Activated CD8-positive, alpha-beta T cell treated with anti-CD3 and anti-CD28 coated beads for 36 hours (primary cell): ENCODE results near the gene PCNX2. TPM values are rescaled to one million over a fixed set of nuclear protein-coding genes. Genes with fewer than 3 reads are reported as not detected.

Experiments used
- ATAC-seq: fragments of 200-7000 bp; cut with Tn5 transposase; one replicate; pipeline ENCODE4 v1.10.0; 2021; ENCODE audit warnings: mild to moderate bottlenecking, moderate library complexity
- CTCF ChIA-PET: fragments of 350-600 bp; sonication (Branson Sonifier 250); formaldehyde crosslinking; loops from one replicate; lab custom pipeline; 2021; ENCODE audit warnings: antibody characterized with exemption; lab: Charles Lee
- POLR2A ChIA-PET: fragments of 350-600 bp; sonication (Branson Sonifier 250); formaldehyde crosslinking; loops from one replicate; lab custom pipeline; 2021; ENCODE audit warnings: antibody characterized with exemption; lab: Charles Lee
- DNase-seq: peaks from one replicate; pipeline ENCODE4 v3.0.0-alpha.2; 2020
- H3K27ac Mint-ChIP-seq: one replicate; pipeline ENCODE4 v1.8.0; 2021; ENCODE audit warnings: mild to moderate bottlenecking, mixed read lengths
- H3K27me3 Mint-ChIP-seq: one replicate; pipeline ENCODE4 v1.8.0; 2021; ENCODE audit warnings: mixed read lengths
- H3K36me3 Mint-ChIP-seq: one replicate; pipeline ENCODE4 v1.8.0; 2021; ENCODE audit warnings: low read depth, mixed read lengths
- H3K4me1 Mint-ChIP-seq: one replicate; pipeline ENCODE4 v1.8.0; 2021; ENCODE audit warnings: low read depth, mixed read lengths
- H3K4me3 Mint-ChIP-seq: one replicate; pipeline ENCODE4 v1.8.0; 2021; ENCODE audit warnings: mild to moderate bottlenecking, moderate library complexity, mixed read lengths
- H3K9me3 Mint-ChIP-seq: one replicate; pipeline ENCODE4 v1.8.0; 2021; ENCODE audit warnings: mixed read lengths
- intact Hi-C: fragments of 100-400 bp; cut with micrococcal nuclease; formaldehyde crosslinking; loops from one replicate; pipeline ENCODE4 v1.10.0; 2022
- total RNA-seq, 2 experiments: library from RNA; stranded (reverse); gene quantifications; one replicate each; pipeline ENCODE4 v1.2.3, GENCODE V29; 2021
- TF ChIP-seq, protein P1 (sequence below): fragments of 200-600 bp; IDR thresholded peaks from one replicate; pipeline ENCODE4 v1.8.0; 2022; ENCODE audit warnings: antibody characterized with exemption, mild to moderate bottlenecking

The PCNX2 gene
- total RNA-seq, 2 experiments from 2014 or later, result 14.4 to 14.9 TPM

DNA sequence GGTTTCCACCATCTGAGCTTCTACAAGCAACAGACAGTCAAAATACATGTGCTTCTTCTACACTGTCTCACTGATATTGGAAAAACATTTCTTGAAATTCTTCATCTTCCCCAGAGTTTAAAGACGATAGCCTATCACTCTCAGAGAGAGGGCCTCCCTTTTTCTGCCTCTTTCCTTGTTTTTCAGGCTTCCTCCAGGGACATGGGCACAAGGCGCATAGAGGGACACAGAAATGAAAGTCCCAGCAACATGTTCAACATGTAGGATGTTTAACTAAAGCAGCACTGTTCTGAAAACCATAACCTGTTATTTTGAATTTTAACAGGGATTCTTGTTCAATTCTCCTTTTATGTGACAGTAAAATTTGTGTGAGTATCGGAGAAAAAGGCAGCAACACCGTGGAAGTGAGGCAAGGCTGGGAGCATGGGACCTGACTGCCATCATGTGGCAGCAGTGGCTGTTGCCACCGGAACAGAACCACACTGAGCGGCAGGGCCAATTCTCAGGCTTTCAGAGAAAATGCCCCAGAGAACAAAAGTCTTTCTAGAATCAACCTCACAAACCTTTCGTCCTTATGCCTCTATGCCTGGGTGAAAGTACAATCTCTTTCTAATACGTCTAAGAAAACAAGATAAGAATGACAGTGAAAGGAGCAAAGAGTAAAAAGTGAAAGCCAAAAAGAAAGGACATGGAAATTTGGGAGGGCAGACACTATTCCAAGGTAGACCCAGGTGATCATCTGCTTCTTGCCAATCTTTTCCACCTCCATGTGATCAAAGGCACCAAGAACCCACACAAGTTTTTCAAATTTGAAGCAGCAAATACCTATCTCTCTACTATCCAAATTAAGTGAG, 54.5 kb downstream of the PCNX2 start:
- peak; percentile 22 for DNase-seq
- H3K4me1 Mint-ChIP-seq, result no peaks in the 10 kb centered on the region
- H3K9me3 Mint-ChIP-seq, result no peaks in the 10 kb centered on the region
- ATAC-seq, result no peak
- no peaks in the 10 kb centered on the region for H3K27me3 Mint-ChIP-seq
- TF ChIP-seq, protein P1, sequence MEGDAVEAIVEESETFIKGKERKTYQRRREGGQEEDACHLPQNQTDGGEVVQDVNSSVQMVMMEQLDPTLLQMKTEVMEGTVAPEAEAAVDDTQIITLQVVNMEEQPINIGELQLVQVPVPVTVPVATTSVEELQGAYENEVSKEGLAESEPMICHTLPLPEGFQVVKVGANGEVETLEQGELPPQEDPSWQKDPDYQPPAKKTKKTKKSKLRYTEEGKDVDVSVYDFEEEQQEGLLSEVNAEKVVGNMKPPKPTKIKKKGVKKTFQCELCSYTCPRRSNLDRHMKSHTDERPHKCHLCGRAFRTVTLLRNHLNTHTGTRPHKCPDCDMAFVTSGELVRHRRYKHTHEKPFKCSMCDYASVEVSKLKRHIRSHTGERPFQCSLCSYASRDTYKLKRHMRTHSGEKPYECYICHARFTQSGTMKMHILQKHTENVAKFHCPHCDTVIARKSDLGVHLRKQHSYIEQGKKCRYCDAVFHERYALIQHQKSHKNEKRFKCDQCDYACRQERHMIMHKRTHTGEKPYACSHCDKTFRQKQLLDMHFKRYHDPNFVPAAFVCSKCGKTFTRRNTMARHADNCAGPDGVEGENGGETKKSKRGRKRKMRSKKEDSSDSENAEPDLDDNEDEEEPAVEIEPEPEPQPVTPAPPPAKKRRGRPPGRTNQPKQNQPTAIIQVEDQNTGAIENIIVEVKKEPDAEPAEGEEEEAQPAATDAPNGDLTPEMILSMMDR, result peak; percentile 29
- CTCF ChIA-PET, result no interaction called here
- peaks cover 5% of the 10 kb centered on the region for H3K36me3 Mint-ChIP-seq
- no peak overlapping the region for H3K4me3 Mint-ChIP-seq
- H3K27ac Mint-ChIP-seq, result no peak overlapping the region
- POLR2A ChIA-PET, result no interaction called here
- intact Hi-C loops, result no loop called here

DNA sequence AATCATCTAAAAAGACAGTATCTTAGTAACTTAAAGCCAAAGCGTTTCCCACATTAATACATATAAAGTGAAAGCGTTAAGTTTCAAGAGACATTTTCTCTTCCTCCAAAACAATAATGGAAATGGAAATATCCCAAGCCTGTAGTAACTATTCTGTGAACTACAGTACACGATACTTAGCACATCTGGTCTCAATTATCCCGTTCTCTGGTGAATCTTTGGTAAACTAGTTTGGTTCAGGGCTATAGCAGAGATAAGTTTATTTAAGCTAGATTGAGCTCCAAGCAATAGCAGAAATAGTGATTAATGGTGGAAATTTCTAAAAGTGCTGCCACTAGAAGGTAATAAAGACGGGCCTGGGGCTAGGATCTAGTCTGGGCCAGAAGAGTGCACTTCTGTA, 55.2 kb downstream of the PCNX2 start:
- TF ChIP-seq, protein P1, result no peak
- peaks cover 7% of the 10 kb centered on the region for H3K36me3 Mint-ChIP-seq
- ChIA-PET POLR2A (no interaction called here), CTCF (no interaction called here)
- no peaks in the 10 kb centered on the region for H3K4me1 Mint-ChIP-seq
- H3K9me3 Mint-ChIP-seq, result no peaks in the 10 kb centered on the region
- no peak overlapping the region for H3K4me3 Mint-ChIP-seq
- ATAC-seq (no peak), DNase-seq (no peak)
- intact Hi-C loops, result no loop called here
- H3K27ac Mint-ChIP-seq, result no peak overlapping the region
- H3K27me3 Mint-ChIP-seq, result no peaks in the 10 kb centered on the region

DNA sequence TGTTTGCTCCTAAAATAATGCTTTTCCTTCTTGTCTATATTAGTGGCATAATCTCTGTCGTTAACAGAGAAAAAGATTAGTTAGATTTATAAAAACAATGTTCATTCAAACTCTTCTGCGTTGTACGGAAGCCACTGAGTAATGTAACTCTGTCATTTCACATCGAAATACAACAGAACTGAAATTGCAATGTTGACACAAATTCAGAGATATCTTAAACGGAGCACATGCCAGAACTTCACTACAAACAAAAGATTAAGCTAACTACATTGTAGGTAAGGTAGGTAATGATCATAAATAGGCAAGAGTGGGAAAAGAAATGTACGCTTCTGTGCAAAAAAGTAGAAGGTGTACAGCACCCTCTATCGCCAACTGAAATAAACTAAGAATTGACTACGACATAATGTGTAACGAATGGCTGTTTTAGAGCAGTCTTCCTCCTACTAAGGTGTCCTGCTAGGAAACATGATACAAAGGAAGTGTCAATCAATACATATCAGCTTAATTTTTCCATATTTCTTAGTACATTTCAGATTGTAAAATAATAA, 56.6 kb downstream of the PCNX2 start:
- intact Hi-C loops, result no loop called here
- Mint-ChIP-seq H3K27ac (no peak overlapping the region), H3K4me1 (no peaks in the 10 kb centered on the region), H3K36me3 (peaks cover 7% of the 10 kb centered on the region), H3K9me3 (no peaks in the 10 kb centered on the region), H3K4me3 (no peak overlapping the region), H3K27me3 (no peaks in the 10 kb centered on the region)
- TF ChIP-seq, protein P1, result no peak
- POLR2A ChIA-PET, result no interaction called here
- ATAC-seq (no peak), DNase-seq (no peak)
- CTCF ChIA-PET, result no interaction called here

DNA sequence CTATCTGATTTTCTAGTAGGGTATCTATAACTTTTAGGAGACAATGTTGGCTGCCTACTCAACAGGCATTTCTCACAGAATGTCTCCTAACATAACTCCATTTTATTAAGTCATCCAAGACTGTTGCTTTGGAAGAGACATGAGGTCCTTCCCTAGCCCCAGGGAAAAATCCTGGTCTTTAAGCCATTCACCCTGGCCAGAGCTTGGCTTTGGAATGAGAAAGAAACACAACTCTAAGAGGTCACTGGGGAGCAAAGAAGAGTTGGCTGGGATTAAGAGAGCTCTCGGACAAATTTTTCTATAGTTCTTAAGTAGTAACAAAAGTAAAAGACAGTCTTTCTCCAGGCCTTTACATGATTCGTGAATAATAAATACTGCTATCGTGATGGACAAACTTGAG, 57.9 kb downstream of the PCNX2 start:
- Mint-ChIP-seq H3K36me3 (peaks cover 7% of the 10 kb centered on the region), H3K4me1 (no peaks in the 10 kb centered on the region)
- CTCF ChIA-PET, result no interaction called here

More for the DNA sequence above, 57.9 kb downstream of the PCNX2 start:
- DNase-seq (no peak), ATAC-seq (no peak)
- Mint-ChIP-seq H3K27me3 (no peaks in the 10 kb centered on the region), H3K9me3 (no peaks in the 10 kb centered on the region), H3K27ac (no peak overlapping the region), H3K4me3 (no peak overlapping the region)
- POLR2A ChIA-PET, result no interaction called here
- intact Hi-C loops, result no loop called here
- TF ChIP-seq, protein P1, result no peak
